H1 (cell line): ENCODE results near the gene PIP4K2C. TPM values are rescaled to one million over a fixed set of nuclear protein-coding genes. Genes with fewer than 3 reads are reported as not detected.

Source experiments
- CTCF ChIA-PET: fragments of 300-600 bp; sonication (Branson Sonifier 250); formaldehyde crosslinking; loops from one replicate; lab custom pipeline; 2021; ENCODE audit not compliant: partially characterized antibody; lab: Charles Lee
- POLR2A ChIA-PET: fragments of 300-600 bp; sonication (Branson Sonifier 250); formaldehyde crosslinking; loops from one replicate; lab custom pipeline; 2021; ENCODE audit warnings: inconsistent platforms; ENCODE audit not compliant: partially characterized antibody; lab: Charles Lee
- DNase-seq, 2 experiments: peaks; one replicate each; pipeline versions ENCODE4 v3.0.0 to v3.0.0-alpha.2; 2010 to 2022; ENCODE audit warnings: low spot score in 2 of 2, low read depth in 1 of 2, mixed read lengths in 1 of 2
- FAIRE-seq: peaks from 2 replicates; lab custom pipeline; 2011; peaks lifted over from hg19 to GRCh38; lab: Jason Lieb, UNC
- H2AFZ ChIP-seq: 2 replicates; pipeline ENCODE4 v1.8.1; 2012; ENCODE audit warnings: low read length, inconsistent platforms
- H2AK5ac ChIP-seq: 2 replicates; pipeline ENCODE4 v1.6.1; 2013; ENCODE audit warnings: low read depth, low read length
- H2BK120ac ChIP-seq: replicated peaks from 2 replicates; pipeline ENCODE3; 2013; ENCODE audit warnings: low read depth, low read length, inconsistent platforms
- H2BK12ac ChIP-seq: 2 replicates; pipeline ENCODE4 v1.6.1; 2013; ENCODE audit warnings: low read depth, low read length
- H2BK15ac ChIP-seq: 2 replicates; pipeline ENCODE4 v1.6.1; 2013; ENCODE audit warnings: low read length
- H2BK20ac ChIP-seq: 2 replicates; pipeline ENCODE4 v1.6.1; 2013; ENCODE audit warnings: low read length
- H2BK5ac ChIP-seq: 2 replicates; pipeline ENCODE4 v1.6.1; 2013; ENCODE audit warnings: low read depth, low read length
- H3K14ac ChIP-seq: 2 replicates; pipeline ENCODE4 v1.6.1; 2013; ENCODE audit warnings: inconsistent platforms; ENCODE audit not compliant: insufficient read length
- H3K18ac ChIP-seq: 2 replicates; pipeline ENCODE4 v1.6.1; 2013; ENCODE audit warnings: low read length; ENCODE audit errors: extremely low read depth
- H3K23ac ChIP-seq: 2 replicates; pipeline ENCODE4 v1.6.1; 2013; ENCODE audit warnings: inconsistent platforms; ENCODE audit not compliant: insufficient read length
- H3K23me2 ChIP-seq: 2 replicates; pipeline ENCODE4 v1.6.1; 2013; ENCODE audit warnings: low read depth, low read length
- H3K27ac ChIP-seq: 2 replicates; pipeline ENCODE4 v1.6.1; 2011; ENCODE audit warnings: low read depth, low read length, inconsistent platforms
- H3K27me3 ChIP-seq, 4 experiments: replicated peaks in 1 of 4; 1 replicate in 1 of 4; 2 replicates in 3 of 4; pipeline versions ENCODE4 v1.6.1 to v1.8.1; 2011 to 2013; ENCODE audit warnings: low read length in 3 of 4, mild to moderate bottlenecking in 3 of 4, inconsistent platforms in 2 of 4, mixed read lengths in 2 of 4, moderate library complexity in 1 of 4; ENCODE audit not compliant: control insufficient read depth in 3 of 4, insufficient read depth in 3 of 4; ENCODE audit errors: extremely low read depth in 1 of 4
- H3K36me3 ChIP-seq, 4 experiments: 2 replicates each; pipeline versions ENCODE4 v1.6.1 to v1.8.1; 2011 to 2013; ENCODE audit warnings: mild to moderate bottlenecking in 4 of 4, low read length in 3 of 4, moderate library complexity in 2 of 4, control low read depth in 1 of 4, inconsistent platforms in 1 of 4; ENCODE audit not compliant: insufficient read depth in 4 of 4, control insufficient read depth in 2 of 4
- H3K4ac ChIP-seq: replicated peaks from 2 replicates; pipeline ENCODE3; 2013; ENCODE audit warnings: low read length, low read depth, mixed read lengths, inconsistent platforms; ENCODE audit not compliant: insufficient read length
- H3K4me1 ChIP-seq, 4 experiments: replicated peaks in 1 of 4; 1 replicate in 1 of 4; 2 replicates in 3 of 4; pipeline versions ENCODE4 v1.6.1 to v1.8.1; 2011 to 2013; ENCODE audit warnings: low read length in 3 of 4, inconsistent platforms in 2 of 4, mixed read lengths in 1 of 4; ENCODE audit not compliant: insufficient read depth in 4 of 4, control insufficient read depth in 3 of 4
- H3K4me2 ChIP-seq, 2 experiments: 2 replicates each; pipeline versions ENCODE4 v1.6.1 to v1.8.1; 2011 to 2013; ENCODE audit warnings: low read depth in 2 of 2, low read length in 2 of 2, control low read depth in 1 of 2, inconsistent platforms in 1 of 2, mild to moderate bottlenecking in 1 of 2; ENCODE audit not compliant: insufficient read depth in 1 of 2
- H3K4me3 ChIP-seq, 4 experiments: fragments of 200-600, 300-600 bp in 1 of 4; sonication (generic), shearing (Covaris generic), sonication (Bioruptor Twin) in 1 of 4; 2 replicates each; pipeline versions ENCODE4 v1.5.1 to v1.8.1; 2011 to 2016; ENCODE audit warnings: low read length in 4 of 4, low read depth in 3 of 4, control low read depth in 2 of 4, inconsistent platforms in 2 of 4, mild to moderate bottlenecking in 2 of 4, mixed read lengths in 1 of 4, moderate library complexity in 1 of 4; ENCODE audit not compliant: insufficient read depth in 2 of 4; ENCODE audit errors: extremely low read depth in 1 of 4
- H3K56ac ChIP-seq: replicated peaks from 2 replicates; pipeline ENCODE3; 2013; ENCODE audit warnings: low read depth, mild to moderate bottlenecking, mixed read lengths, low read length, inconsistent platforms; ENCODE audit not compliant: insufficient read length
- H3K79me1 ChIP-seq: 2 replicates; pipeline ENCODE4 v1.6.1; 2013; ENCODE audit warnings: low read depth, low read length, control low read depth
- H3K79me2 ChIP-seq, 2 experiments: 2 replicates each; pipeline versions ENCODE4 v1.6.1 to v1.8.1; 2012 to 2013; ENCODE audit warnings: low read length in 2 of 2, mild to moderate bottlenecking in 2 of 2, inconsistent platforms in 1 of 2; ENCODE audit not compliant: insufficient read depth in 2 of 2, control insufficient read depth in 1 of 2
- H3K9ac ChIP-seq, 4 experiments: replicated peaks in 1 of 4; 1 replicate in 1 of 4; 2 replicates in 3 of 4; pipeline versions ENCODE4 v1.6.1 to v1.8.1; 2011 to 2013; ENCODE audit warnings: low read depth in 3 of 4, low read length in 3 of 4, control low read depth in 2 of 4, mild to moderate bottlenecking in 2 of 4, moderate library complexity in 2 of 4, inconsistent platforms in 1 of 4; ENCODE audit errors: extremely low read depth in 1 of 4
- H3K9me3 ChIP-seq, 2 experiments: 2 replicates each; pipeline versions ENCODE4 v1.6.1 to v1.8.1; 2012 to 2013; ENCODE audit warnings: mild to moderate bottlenecking in 2 of 2, moderate library complexity in 2 of 2, control low read depth in 1 of 2, inconsistent platforms in 1 of 2, low read depth in 1 of 2, low read length in 1 of 2, mixed read lengths in 1 of 2; ENCODE audit not compliant: insufficient read depth in 2 of 2
- H4K20me1 ChIP-seq, 2 experiments: replicated peaks in 1 of 2; 2 replicates each; pipeline versions ENCODE3 to v1.8.1; 2011 to 2013; ENCODE audit warnings: inconsistent platforms in 2 of 2, low read length in 2 of 2, mild to moderate bottlenecking in 1 of 2; ENCODE audit not compliant: insufficient read depth in 2 of 2, control insufficient read depth in 1 of 2
- H4K5ac ChIP-seq: 2 replicates; pipeline ENCODE4 v1.6.1; 2013; ENCODE audit warnings: low read length, low read depth, mixed read lengths, inconsistent platforms; ENCODE audit not compliant: insufficient read length
- H4K8ac ChIP-seq: 2 replicates; pipeline ENCODE4 v1.8.0; 2013; ENCODE audit warnings: mild to moderate bottlenecking, moderate library complexity, low read length, inconsistent platforms; ENCODE audit not compliant: insufficient read depth; ENCODE audit errors: extremely low read depth
- H4K91ac ChIP-seq: replicated peaks from 2 replicates; pipeline ENCODE3; 2013; ENCODE audit warnings: low read length, mixed read lengths, inconsistent platforms; ENCODE audit not compliant: insufficient read length
- WGBS, 2 experiments: shearing (Covaris generic) in 1 of 2; methylation state at CpG; one replicate each; pipeline versions ENCODE4 v1.1.6 to v1.1.7; 2013 to 2015; ENCODE audit warnings: low lambda C conversion rate in 2 of 2, mixed read lengths in 2 of 2, inconsistent platforms in 1 of 2, low coverage in 1 of 2, missing lambda C conversion rate in 1 of 2; ENCODE audit not compliant: insufficient replicate concordance in 2 of 2, insufficient coverage in 1 of 2, insufficient read length in 1 of 2; ENCODE audit errors: extremely low coverage in 1 of 2, missing lambda C conversion rate in 1 of 2; 5-methylcytosine and 5-hydroxymethylcytosine counted together
- polyA plus RNA-seq, 7 experiments: library from polyadenylated mRNA; depleted of rRNA in 3 of 7; stranded (reverse) in 5 of 7; unstranded in 2 of 7; fragments of >200 nt in 5 of 7; fragments of 200-250 nt in 2 of 7; gene quantifications; 1 replicate in 5 of 7; 2 replicates in 1 of 7; 4 replicates in 1 of 7; pipeline versions ENCODE4 v1.2.1 to v1.2.3, GENCODE V29; 2011 to 2013; ENCODE audit warnings: missing spikeins in 2 of 7, mixed read lengths in 2 of 7
- total RNA-seq: library from RNA; stranded (reverse); fragmentation: NEBNext Ultra II Directional; extraction: Animal tissue kit (Norgen Biotek cat#: 25700); gene quantifications from 2 replicates; pipeline ENCODE4 v1.2.1, GENCODE V29; 2021

Gene PIP4K2C
- total and polyA plus RNA-seq, 2 of the 8 experiments (the other 6 are each of a cell fraction or from before 2014, with no cell fraction given), result 25.0 to 27.1 TPM

DNA sequence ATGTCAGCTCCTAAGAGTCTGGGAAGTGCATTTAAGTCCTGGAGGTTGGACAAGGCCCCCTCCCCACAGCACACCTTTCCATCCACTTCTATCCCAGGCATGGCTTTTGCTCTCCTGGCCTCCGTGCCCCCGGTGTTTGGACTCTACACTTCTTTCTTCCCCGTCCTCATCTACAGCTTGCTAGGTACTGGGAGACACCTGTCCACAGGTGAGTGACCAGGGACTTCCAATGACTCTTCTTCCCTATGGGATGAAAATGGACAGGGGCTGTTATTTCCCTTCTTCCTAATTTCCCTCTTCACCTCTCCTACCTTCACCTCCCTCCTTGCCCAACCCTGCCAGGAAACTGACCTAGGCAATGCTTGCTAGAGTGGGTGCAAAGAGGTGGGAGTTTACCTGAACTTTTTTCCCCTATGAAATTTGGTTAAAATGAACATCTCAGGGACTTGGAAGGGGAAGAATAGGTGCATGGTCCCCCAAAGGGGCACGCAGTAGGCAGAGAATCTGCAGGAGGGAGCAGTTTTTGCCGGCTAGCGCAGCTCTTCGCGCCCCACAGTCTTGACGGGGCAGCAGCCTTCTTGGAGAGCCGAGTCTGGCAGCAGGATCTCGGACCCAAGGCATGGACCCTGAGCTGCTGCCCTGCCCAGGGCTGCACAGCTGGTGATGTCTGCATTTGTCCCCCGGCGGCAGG lies 29.4 kb downstream of the PIP4K2C start:
- Histone ChIP-seq H2AK5ac (no peak overlapping the region), H2BK120ac (no peak overlapping the region), H3K9ac (no peak overlapping the region), H3K18ac (no peak overlapping the region), H2BK5ac (no peak overlapping the region), H3K79me2 (no peaks in the 10 kb centered on the region), H4K91ac (no peak overlapping the region), H3K56ac (no peak overlapping the region), H2BK20ac (no peak overlapping the region), H3K14ac (no peak overlapping the region), H4K20me1 (peaks cover 0 to 33% of the 10 kb centered on the region in 2 experiments), H3K4me2 (peak overlapping the region; percentile 54 to 78), H3K4me3 (peak overlapping the region in 1 of 4 experiments; percentile 52; a peak in 4 of 8 replicates), H3K23me2 (peaks cover 7% of the 10 kb centered on the region; the same call in 1 of the 2 replicates), H3K9me3 (no peaks in the 10 kb centered on the region; a peak in 1 of 4 replicates), H3K4me1 (peaks cover 0 to 18% (median 11%) of the 10 kb centered on the region in 4 experiments; a peak in 6 of 7 replicates), H4K5ac (no peak overlapping the region), H3K36me3 (no peaks in the 10 kb centered on the region), H3K79me1 (0 out of 2 replicates have a peak, but pooled peaks cover 2% of the 10 kb centered on the region), H3K4ac (no peak overlapping the region), H3K27ac (no peak overlapping the region), H2BK15ac (no peak overlapping the region), H3K27me3 (peaks cover 73 to 98% (median 97%) of the 10 kb centered on the region in 4 experiments), H2AFZ (no peak overlapping the region), H2BK12ac (no peak overlapping the region), H4K8ac (peak overlapping the region; percentile 12; the same call in 1 of the 2 replicates), H3K23ac (no peak overlapping the region)
- DNase-seq (peak in 1 of 2 experiments; percentile 50), FAIRE-seq (no peak)
- 14% methylated on average over 13 of the region's 13 CpGs; no CpG with 5 or more reads in 1 of the 2 experiments for WGBS, 2 experiments
- CTCF ChIA-PET, result interaction anchor here (0.6 to 10.7 kb wide), 22 partner anchors 7 to 139 kb away, joined by 3 to 201 read pairs (median 5); partner anchors contain the start of genes ARHGEF25, B4GALNT1, DTX3 and MARCHF9
- POLR2A ChIA-PET, result interaction anchor here (0.7 to 3.6 kb wide), 17 partner anchors 11 to 125 kb away, joined by 3 to 45 read pairs (median 4); partner anchors contain the start of genes ARHGEF25, B4GALNT1, DDIT3 and PIP4K2C
